Ovary (tissue), 9 donors: Measurements from ENCODE around the gene CAMK2D. TPM values are rescaled to one million over a fixed set of nuclear protein-coding genes. Genes with fewer than 3 reads are reported as not detected.

Experiments
- DNase-seq, 5 donors: peaks; one replicate each; pipeline ENCODE4 v3.0.0-alpha.2; 2019 to 2020
- H3K27ac ChIP-seq, 2 donors: fragments of 200-600 bp; one replicate each; pipeline versions ENCODE4 v1.5.1 to v1.8.0; 2019 to 2022
- H3K27me3 ChIP-seq: fragments of 200-600 bp; one replicate; pipeline ENCODE4 v1.8.0; 2022
- H3K36me3 ChIP-seq: fragments of 200-600 bp; sonication (generic); one replicate; pipeline ENCODE4 v1.5.1; 2019
- H3K4me1 ChIP-seq: one replicate; pipeline ENCODE4 v1.8.1; 2013; ENCODE audit warnings: mild to moderate bottlenecking, moderate library complexity; ENCODE audit not compliant: insufficient read depth
- H3K4me3 ChIP-seq: fragments of 200-600 bp; sonication (generic); one replicate; pipeline ENCODE4 v1.5.1; 2017
- H3K9me3 ChIP-seq, 2 donors: fragments of 200-600 bp in 1 of 2; sonication (generic) in 1 of 2; one replicate each; pipeline versions ENCODE4 v1.5.1 to v1.8.1; 2013 to 2019; ENCODE audit warnings: mild to moderate bottlenecking in 1 of 2, moderate library complexity in 1 of 2
- EP300 ChIP-seq: sonication (generic); formaldehyde crosslinking; IDR thresholded peaks from one replicate; pipeline ENCODE4 v1.6.1; 2017; ENCODE audit warnings: antibody characterized with exemption
- POLR2A ChIP-seq: fragments of 450-650 bp; IDR thresholded peaks from one replicate; pipeline ENCODE4 v1.6.1; 2017; ENCODE audit warnings: antibody characterized with exemption, mild to moderate bottlenecking, moderate library complexity
- WGBS, 3 donors: extraction: QIAGEN DNeasy Blood & Tissue Kit in 1 of 3; methylation state at CpG; one replicate each; pipeline versions ENCODE4 v1.1.5 to v1.1.7; 2013 to 2017; 5-methylcytosine and 5-hydroxymethylcytosine counted together
- intact Hi-C, 4 donors: fragments of 100-400 bp; cut with DNase I; formaldehyde crosslinking; loops; one replicate each; pipeline versions ENCODE4 v1.11.0 to v1.15.1; 2022 to 2023
- polyA plus RNA-seq, 2 donors: library from polyadenylated mRNA; stranded (reverse); fragments of 200-250 nt in 1 of 2; fragments of 350-450 nt in 1 of 2; fragmentation: Illumina TruSeq in 1 of 2; extraction: RNeasy Lipid Tissue Mini Kit (QIAGEN cat#74804) in 1 of 2; gene quantifications; one replicate each; pipeline ENCODE4 v1.2.3, GENCODE V29; 2013 to 2014
- total RNA-seq, 7 donors: library from RNA; depleted of rRNA in 2 of 7; stranded (reverse); fragments of >200 nt in 2 of 7; fragmentation: NEBNext Ultra II Directional in 3 of 7; extraction: Animal tissue kit (Norgen Biotek cat#: 25700) in 3 of 7; gene quantifications; one replicate each; pipeline versions ENCODE4 v1.1.0 to v1.2.4, GENCODE V29; 2016 to 2023
- TF ChIP-seq, protein P1 (sequence below), 3 donors: fragments of 450-650 bp in 2 of 3; fragments of 200-600 bp in 1 of 3; IDR thresholded peaks; one replicate each; pipeline versions ENCODE4 v1.5.1 to v1.8.0; 2016 to 2022; ENCODE audit warnings: antibody characterized with exemption in 3 of 3, mild to moderate bottlenecking in 1 of 3
- donor health status: DM: no; HTN: no; CAD: no; lungs with moderate emphysema.
- donor health status: DM: no; HTN: no; CAD: no.
- donor health status: Bipolar disorder and iron deficiency.
- donor health status: DM: yes; HTN: yes; CAD: no.
- donor health status: DM: no; HTN: no; CAD: no.
- donor health status: DM: yes; HTN: yes; CAD: no.

Gene CAMK2D
- total and polyA plus RNA-seq, 9 donors, result 14.2 to 36.9 (median 32.2) TPM

DNA sequence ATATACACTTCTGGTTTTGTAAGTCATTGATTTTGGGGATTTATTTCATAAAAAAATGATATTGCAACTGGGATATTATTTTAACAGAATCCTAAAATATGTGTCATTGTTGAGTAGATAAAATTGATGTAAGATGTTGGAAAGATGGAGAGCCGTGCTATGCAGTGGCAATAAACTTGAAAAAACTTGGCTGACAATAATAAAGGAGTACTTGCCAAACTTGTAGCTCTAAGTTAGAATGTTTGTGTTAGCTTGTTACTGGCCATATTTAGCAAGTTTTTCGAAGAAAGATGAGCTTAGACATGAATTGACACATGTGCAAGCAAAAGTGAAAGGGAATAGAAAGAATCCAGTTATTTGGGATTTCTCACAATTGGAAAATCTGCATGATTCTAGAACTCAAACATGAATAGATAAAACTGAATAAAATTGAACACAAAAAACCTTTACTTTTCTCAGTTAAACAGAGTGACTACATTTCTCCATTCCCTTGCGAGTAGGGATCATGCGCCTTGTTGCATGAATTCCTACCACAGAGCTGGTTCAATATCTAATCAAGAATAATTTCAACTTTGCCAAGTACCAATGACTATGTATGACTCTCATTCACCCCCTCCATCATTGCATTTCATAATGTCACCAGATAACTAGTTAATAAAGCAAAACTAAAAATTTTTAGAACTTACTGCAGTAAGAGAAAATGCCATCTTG is 327.8 kb downstream of the CAMK2D start:
- H3K27me3 ChIP-seq, result no peaks in the 10 kb centered on the region
- H3K4me3 ChIP-seq, result no peak overlapping the region
- no peaks in the 10 kb centered on the region for H3K36me3 ChIP-seq
- TF ChIP-seq, protein P1, sequence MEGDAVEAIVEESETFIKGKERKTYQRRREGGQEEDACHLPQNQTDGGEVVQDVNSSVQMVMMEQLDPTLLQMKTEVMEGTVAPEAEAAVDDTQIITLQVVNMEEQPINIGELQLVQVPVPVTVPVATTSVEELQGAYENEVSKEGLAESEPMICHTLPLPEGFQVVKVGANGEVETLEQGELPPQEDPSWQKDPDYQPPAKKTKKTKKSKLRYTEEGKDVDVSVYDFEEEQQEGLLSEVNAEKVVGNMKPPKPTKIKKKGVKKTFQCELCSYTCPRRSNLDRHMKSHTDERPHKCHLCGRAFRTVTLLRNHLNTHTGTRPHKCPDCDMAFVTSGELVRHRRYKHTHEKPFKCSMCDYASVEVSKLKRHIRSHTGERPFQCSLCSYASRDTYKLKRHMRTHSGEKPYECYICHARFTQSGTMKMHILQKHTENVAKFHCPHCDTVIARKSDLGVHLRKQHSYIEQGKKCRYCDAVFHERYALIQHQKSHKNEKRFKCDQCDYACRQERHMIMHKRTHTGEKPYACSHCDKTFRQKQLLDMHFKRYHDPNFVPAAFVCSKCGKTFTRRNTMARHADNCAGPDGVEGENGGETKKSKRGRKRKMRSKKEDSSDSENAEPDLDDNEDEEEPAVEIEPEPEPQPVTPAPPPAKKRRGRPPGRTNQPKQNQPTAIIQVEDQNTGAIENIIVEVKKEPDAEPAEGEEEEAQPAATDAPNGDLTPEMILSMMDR (IDR thresholded peaks at IDR 0.05), result no peak
- TF ChIP-seq POLR2A (no peak), EP300 (no peak)
- H3K9me3 ChIP-seq, result no peaks in the 10 kb centered on the region
- no peak for DNase-seq
- H3K4me1 ChIP-seq, result peaks cover 4% of the 10 kb centered on the region
- no peak overlapping the region for H3K27ac ChIP-seq
- WGBS, 3 donors, result 74 to 79% (median 78%) methylated on average over 4 of the region's 4 CpGs
- intact Hi-C loops, result no loop called here

DNA sequence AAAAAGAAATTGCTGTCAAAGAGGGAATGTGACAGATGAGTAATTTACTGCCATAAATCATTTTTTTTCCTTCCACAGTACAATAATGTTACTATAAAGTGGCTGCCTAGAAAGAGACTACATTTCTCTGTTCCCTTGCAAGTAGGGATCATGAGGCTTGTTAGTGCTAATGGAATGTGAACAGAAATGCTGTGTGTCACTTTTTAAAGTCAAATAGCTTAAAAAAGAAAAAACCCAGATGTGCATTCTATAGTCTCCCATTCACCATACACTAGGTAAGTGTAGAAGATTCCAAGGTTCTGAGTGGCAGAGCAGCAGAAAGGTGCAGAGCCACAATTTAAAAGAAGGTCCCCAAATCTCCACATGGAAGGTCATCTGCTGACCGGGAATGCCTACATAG is 328.4 kb downstream of the CAMK2D start:
- Histone ChIP-seq H3K27ac (no peak overlapping the region), H3K4me3 (no peak overlapping the region), H3K9me3 (no peaks in the 10 kb centered on the region), H3K27me3 (no peaks in the 10 kb centered on the region), H3K4me1 (peaks cover 4% of the 10 kb centered on the region), H3K36me3 (no peaks in the 10 kb centered on the region)
- DNase-seq, result no peak
- no peak for TF ChIP-seq EP300
- TF ChIP-seq POLR2A, result no peak
- TF ChIP-seq, protein P1 (IDR thresholded peaks at IDR 0.05), result no peak
- intact Hi-C loops, result no loop called here
- WGBS, 3 donors, result 86 to 95% (median 94%) methylated on average over 1 of the region's 1 CpG

DNA sequence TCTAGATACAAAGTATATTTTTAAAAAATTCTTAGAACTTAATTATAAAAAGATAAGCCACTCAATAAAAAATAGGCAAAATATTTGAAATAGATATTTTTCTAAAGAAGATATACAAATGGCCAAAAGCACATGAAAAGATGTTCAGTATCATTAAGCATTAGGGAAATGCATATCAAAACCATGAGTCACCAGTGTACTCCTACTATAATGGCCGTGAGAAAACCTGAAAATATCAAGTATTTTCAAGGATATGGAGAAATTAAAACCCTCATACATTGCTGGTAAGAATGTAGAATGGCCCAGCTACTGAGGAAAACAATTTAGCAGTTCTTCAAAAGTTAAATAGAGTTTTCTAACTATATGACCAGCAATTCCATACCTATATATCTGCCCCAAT is 337.9 kb downstream of the CAMK2D start:
- WGBS, 3 donors, result 8 to 14% (median 9%) methylated on average over 1 of the region's 1 CpG
- Histone ChIP-seq H3K27me3 (no peaks in the 10 kb centered on the region), H3K27ac (no peak overlapping the region), H3K4me3 (no peak overlapping the region), H3K4me1 (no peaks in the 10 kb centered on the region), H3K36me3 (no peaks in the 10 kb centered on the region), H3K9me3 (no peaks in the 10 kb centered on the region)
- intact Hi-C loops, result no loop called here
- no peak for DNase-seq
- TF ChIP-seq EP300 (no peak), POLR2A (no peak)
- TF ChIP-seq, protein P1 (IDR thresholded peaks at IDR 0.05), result no peak

DNA sequence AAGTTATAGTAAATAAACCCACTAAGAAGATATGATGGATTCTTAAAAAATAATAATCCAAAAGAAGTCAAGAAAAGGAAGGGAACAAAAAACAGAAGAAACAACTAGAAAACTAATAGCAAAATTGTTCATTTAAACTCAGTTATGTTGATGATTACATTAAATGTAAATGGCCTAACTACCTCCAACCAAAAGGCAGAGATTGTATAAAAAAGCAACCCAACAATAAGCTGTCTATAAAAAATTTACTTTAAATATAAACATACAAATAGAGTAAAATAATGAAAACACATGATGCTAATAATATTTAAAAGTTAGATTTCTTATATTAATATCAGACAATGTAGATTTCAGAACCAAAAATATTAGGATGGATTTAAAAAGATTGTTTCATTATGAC is 340.6 kb downstream of the CAMK2D start:
- no peak for DNase-seq
- Histone ChIP-seq H3K36me3 (no peaks in the 10 kb centered on the region), H3K4me1 (no peaks in the 10 kb centered on the region), H3K9me3 (no peaks in the 10 kb centered on the region), H3K4me3 (no peak overlapping the region), H3K27ac (no peak overlapping the region), H3K27me3 (no peaks in the 10 kb centered on the region)
- intact Hi-C loops, result no loop called here
- TF ChIP-seq, protein P1 (IDR thresholded peaks at IDR 0.05), result no peak
- no peak for TF ChIP-seq POLR2A
